H1 (cell line): Measurements from ENCODE around the gene CYP3A7. TPM values are rescaled to one million over a fixed set of nuclear protein-coding genes. Genes with fewer than 3 reads are reported as not detected.

Source experiments
- EP300 ChIP-seq, 2 experiments: IDR thresholded peaks; 1 replicate in 1 of 2; 2 replicates in 1 of 2; pipeline ENCODE4 v1.6.1; 2011 to 2012; ENCODE audit warnings: low read depth in 2 of 2, low read length in 2 of 2, mild to moderate bottlenecking in 2 of 2, borderline replicate concordance in 1 of 2, inconsistent platforms in 1 of 2, moderate library complexity in 1 of 2
- MAFK ChIP-seq: IDR thresholded peaks from 2 replicates; pipeline ENCODE4 v1.6.1; 2012; ENCODE audit warnings: low read depth, mild to moderate bottlenecking, improper control_type of control experiment, low read length
- RNF2 ChIP-seq: fragments of 200-900, 300-1000 bp; sonication (generic); IDR thresholded peaks from 2 replicates; pipeline ENCODE4 v1.7.1; 2016; ENCODE audit warnings: borderline replicate concordance, low read depth, mild to moderate bottlenecking, antibody characterized with exemption, low read length; ENCODE audit not compliant: poor library complexity, severe bottlenecking; ENCODE audit errors: missing control alignments
- TBP ChIP-seq: IDR thresholded peaks from 2 replicates; pipeline ENCODE4 v1.6.1; 2011; ENCODE audit warnings: low read depth, low read length, improper control_type of control experiment
- YY1 ChIP-seq: IDR thresholded peaks from 2 replicates; pipeline ENCODE4 v1.6.1; 2011; ENCODE audit warnings: low read depth, mild to moderate bottlenecking, low read length
- polyA plus RNA-seq, 7 experiments: library from polyadenylated mRNA; depleted of rRNA in 3 of 7; stranded (reverse) in 5 of 7; unstranded in 2 of 7; fragments of >200 nt in 5 of 7; fragments of 200-250 nt in 2 of 7; gene quantifications; 1 replicate in 5 of 7; 2 replicates in 1 of 7; 4 replicates in 1 of 7; pipeline versions ENCODE4 v1.2.1 to v1.2.3, GENCODE V29; 2011 to 2013; ENCODE audit warnings: missing spikeins in 2 of 7, mixed read lengths in 2 of 7
- total RNA-seq: library from RNA; stranded (reverse); fragmentation: NEBNext Ultra II Directional; extraction: Animal tissue kit (Norgen Biotek cat#: 25700); gene quantifications from 2 replicates; pipeline ENCODE4 v1.2.1, GENCODE V29; 2021
- TF ChIP-seq, protein P1 (sequence below): IDR thresholded peaks from 2 replicates; pipeline ENCODE4 v1.6.1; 2012; ENCODE audit warnings: low read length, inconsistent platforms

CYP3A7 gene
- total and polyA plus RNA-seq, 2 of the 8 experiments (the other 6 are each of a cell fraction or from before 2014, with no cell fraction given), result not detected

DNA sequence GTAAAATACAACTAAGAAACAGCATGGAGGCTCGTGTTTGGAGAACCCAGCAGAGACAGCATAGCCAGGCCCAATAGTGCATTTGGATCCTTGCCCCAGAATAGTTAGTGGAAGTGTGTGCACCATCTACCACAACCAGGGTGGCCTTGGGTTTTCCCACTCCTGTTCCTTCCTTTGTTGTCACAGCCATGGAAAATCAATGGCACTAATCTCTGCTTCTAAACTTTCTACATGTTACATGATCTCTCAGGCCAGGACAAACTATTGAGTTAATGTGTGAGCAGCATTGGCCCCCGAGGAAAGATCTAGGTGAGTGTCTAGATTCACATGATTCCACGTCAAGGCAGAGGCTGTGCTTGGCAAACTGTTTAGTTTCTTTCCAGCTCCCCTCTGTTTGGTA lies 2.0 kb downstream of the CYP3A7 start (continued):
- TF ChIP-seq RNF2, result no peak
- TF ChIP-seq YY1, result no peak
- TF ChIP-seq EP300 (IDR thresholded peaks at IDR 0.05; ENCODE audit: borderline replicate concordance in 1 of 2, low read depth in 2 of 2, low read length in 2 of 2), result no peak
- TF ChIP-seq MAFK, result no peak
- TF ChIP-seq, protein P1, sequence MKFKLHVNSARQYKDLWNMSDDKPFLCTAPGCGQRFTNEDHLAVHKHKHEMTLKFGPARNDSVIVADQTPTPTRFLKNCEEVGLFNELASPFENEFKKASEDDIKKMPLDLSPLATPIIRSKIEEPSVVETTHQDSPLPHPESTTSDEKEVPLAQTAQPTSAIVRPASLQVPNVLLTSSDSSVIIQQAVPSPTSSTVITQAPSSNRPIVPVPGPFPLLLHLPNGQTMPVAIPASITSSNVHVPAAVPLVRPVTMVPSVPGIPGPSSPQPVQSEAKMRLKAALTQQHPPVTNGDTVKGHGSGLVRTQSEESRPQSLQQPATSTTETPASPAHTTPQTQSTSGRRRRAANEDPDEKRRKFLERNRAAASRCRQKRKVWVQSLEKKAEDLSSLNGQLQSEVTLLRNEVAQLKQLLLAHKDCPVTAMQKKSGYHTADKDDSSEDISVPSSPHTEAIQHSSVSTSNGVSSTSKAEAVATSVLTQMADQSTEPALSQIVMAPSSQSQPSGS, result no peak
- TF ChIP-seq TBP, result no peak
